Neuronal stem cell (in vitro differentiated cells): Measurements from ENCODE around the gene SERTAD2.

ENCODE experiments used
- DNase-seq: peaks from one replicate; pipeline ENCODE4 v3.0.0-alpha.2; 2013; ENCODE audit warnings: low spot score
- H2AFZ ChIP-seq: one replicate; pipeline ENCODE4 v1.6.1; 2013; ENCODE audit warnings: mild to moderate bottlenecking, low read length, inconsistent platforms
- H2AK5ac ChIP-seq: 2 replicates; pipeline ENCODE4 v1.6.1; 2013; ENCODE audit warnings: low read depth, mild to moderate bottlenecking, inconsistent platforms, low read length, moderate library complexity, mixed read lengths
- H2BK120ac ChIP-seq: 2 replicates; pipeline ENCODE4 v1.6.1; 2013; ENCODE audit warnings: low read depth, mild to moderate bottlenecking, inconsistent platforms, low read length, moderate library complexity, mixed read lengths
- H2BK12ac ChIP-seq: one replicate; pipeline ENCODE4 v1.6.1; 2013; ENCODE audit warnings: low read length, inconsistent platforms
- H2BK15ac ChIP-seq: 2 replicates; pipeline ENCODE4 v1.6.1; 2013; ENCODE audit warnings: mild to moderate bottlenecking, low read length, inconsistent platforms, mixed read lengths
- H2BK5ac ChIP-seq: one replicate; pipeline ENCODE4 v1.6.1; 2013; ENCODE audit warnings: inconsistent platforms, mild to moderate bottlenecking, low read length, moderate library complexity
- H3K14ac ChIP-seq: one replicate; pipeline ENCODE4 v1.6.1; 2013; ENCODE audit warnings: low read length, inconsistent platforms
- H3K18ac ChIP-seq: 2 replicates; pipeline ENCODE4 v1.6.1; 2013; ENCODE audit warnings: low read length, inconsistent platforms
- H3K23ac ChIP-seq: 2 replicates; pipeline ENCODE4 v1.6.1; 2013; ENCODE audit warnings: low read depth, mild to moderate bottlenecking, mixed read lengths, low read length, inconsistent platforms; ENCODE audit not compliant: poor library complexity
- H3K27ac ChIP-seq: replicated peaks from 3 replicates; pipeline ENCODE4 v1.5.1; 2013; ENCODE audit warnings: low read length, inconsistent platforms
- H3K27me3 ChIP-seq, 3 experiments: 2 replicates each; pipeline ENCODE4 v1.6.1; 2013; ENCODE audit warnings: low read length in 3 of 3, mild to moderate bottlenecking in 2 of 3, inconsistent platforms in 1 of 3, low read depth in 1 of 3, mixed read lengths in 1 of 3, moderate library complexity in 1 of 3; ENCODE audit not compliant: control insufficient read depth in 3 of 3, insufficient read depth in 3 of 3
- H3K36me3 ChIP-seq, 2 donors: replicated peaks in 1 of 2; 2 replicates each; pipeline ENCODE4 v1.6.1; 2013; ENCODE audit warnings: low read length in 2 of 2; ENCODE audit not compliant: control insufficient read depth in 2 of 2, insufficient read depth in 2 of 2
- H3K4ac ChIP-seq: 2 replicates; pipeline ENCODE4 v1.6.1; 2013; ENCODE audit warnings: inconsistent platforms, mild to moderate bottlenecking, low read length, moderate library complexity
- H3K4me1 ChIP-seq, 2 donors: 1 replicate in 1 of 2; 2 replicates in 1 of 2; pipeline ENCODE4 v1.6.1; 2013; ENCODE audit warnings: low read length in 2 of 2, low read depth in 1 of 2; ENCODE audit not compliant: control insufficient read depth in 2 of 2, insufficient read depth in 1 of 2
- H3K4me2 ChIP-seq: one replicate; pipeline ENCODE4 v1.6.1; 2013; ENCODE audit warnings: mild to moderate bottlenecking, low read length, inconsistent platforms; ENCODE audit not compliant: insufficient read depth, poor library complexity, severe bottlenecking
- H3K4me3 ChIP-seq, 2 donors: 2 replicates each; pipeline ENCODE4 v1.5.1; 2013; ENCODE audit warnings: low read length in 2 of 2, mild to moderate bottlenecking in 2 of 2, inconsistent platforms in 1 of 2, moderate library complexity in 1 of 2
- H3K79me1 ChIP-seq: one replicate; pipeline ENCODE4 v1.6.1; 2013; ENCODE audit warnings: low read depth, mild to moderate bottlenecking, inconsistent platforms, low read length, moderate library complexity
- H3K9ac ChIP-seq: one replicate; pipeline ENCODE4 v1.6.1; 2013; ENCODE audit warnings: mild to moderate bottlenecking, low read depth, low read length, inconsistent platforms; ENCODE audit not compliant: poor library complexity
- H3K9me3 ChIP-seq, 2 donors: replicated peaks in 1 of 2; 2 replicates each; pipeline versions ENCODE3 to v1.6.1; 2013; ENCODE audit warnings: low read length in 2 of 2, mild to moderate bottlenecking in 2 of 2, inconsistent platforms in 1 of 2, low read depth in 1 of 2, mixed read lengths in 1 of 2, moderate library complexity in 1 of 2; ENCODE audit not compliant: control insufficient read depth in 2 of 2, insufficient read depth in 1 of 2
- H4K8ac ChIP-seq: one replicate; pipeline ENCODE4 v1.6.1; 2013; ENCODE audit warnings: low read depth, mild to moderate bottlenecking, inconsistent platforms, low read length, moderate library complexity
- H4K91ac ChIP-seq: one replicate; pipeline ENCODE4 v1.6.1; 2013; ENCODE audit warnings: low read length, low read depth, mild to moderate bottlenecking, inconsistent platforms; ENCODE audit not compliant: poor library complexity
- WGBS, 2 donors: extraction: QIAGEN DNeasy Blood & Tissue Kit; methylation state at CpG; one replicate each; pipeline ENCODE4 v1.1.7; 2013; ENCODE audit warnings: missing lambda C conversion rate in 2 of 2, mixed read lengths in 1 of 2; ENCODE audit not compliant: insufficient read length in 2 of 2, insufficient replicate concordance in 1 of 2; ENCODE audit errors: extremely low coverage in 2 of 2; 5-methylcytosine and 5-hydroxymethylcytosine counted together

The SERTAD2 gene

GRCh38 chr2:64640153-64641044 is 13.3 kb downstream of the SERTAD2 start:
- H3K4me3 ChIP-seq, result no peak overlapping the region

GRCh38 chr2:64639691-64640090 is 14.0 kb downstream of the SERTAD2 start:
- no peak overlapping the region for H2AK5ac ChIP-seq
- peaks cover 16 to 29% of the 10 kb centered on the region in 2 donors for H3K36me3 ChIP-seq
- no CpG with 5 or more reads among the region's 2 CpGs for WGBS, 2 donors
- no peaks in the 10 kb centered on the region for H3K27me3 ChIP-seq
- no peak overlapping the region for H3K18ac ChIP-seq
- no peak overlapping the region for H3K9ac ChIP-seq
- no peak overlapping the region for H3K27ac ChIP-seq
- no peak overlapping the region for H4K91ac ChIP-seq
- H3K79me1 ChIP-seq, result peaks cover 10% of the 10 kb centered on the region
- no peak overlapping the region for H3K4me2 ChIP-seq
- no peak overlapping the region for H2AFZ ChIP-seq
- H4K8ac ChIP-seq, result no peak overlapping the region
- H3K9me3 ChIP-seq, result no peaks in the 10 kb centered on the region
- no peak overlapping the region for H2BK5ac ChIP-seq
- H2BK12ac ChIP-seq, result no peak overlapping the region
- no peak overlapping the region for H2BK15ac ChIP-seq
- DNase-seq, result no peak
- peaks cover 33 to 36% of the 10 kb centered on the region in 2 donors for H3K4me1 ChIP-seq
- no peak overlapping the region for H3K4ac ChIP-seq
- H3K23ac ChIP-seq, result no peak overlapping the region
- no peak overlapping the region for H3K14ac ChIP-seq
- no peak overlapping the region for H3K4me3 ChIP-seq
- no peak overlapping the region for H2BK120ac ChIP-seq

More at GRCh38 chr2:64640153-64641044, 13.3 kb downstream of the SERTAD2 start:
- no peak overlapping the region for H3K9ac ChIP-seq
- no CpG with 5 or more reads among the region's 12 CpGs for WGBS, 2 donors
- H3K27ac ChIP-seq, result no peak overlapping the region
- H3K9me3 ChIP-seq, result no peaks in the 10 kb centered on the region
- H3K18ac ChIP-seq, result no peak overlapping the region
- H3K4ac ChIP-seq, result no peak overlapping the region
- H3K36me3 ChIP-seq, result peaks cover 13 to 22% of the 10 kb centered on the region in 2 donors
- no peak overlapping the region for H2BK12ac ChIP-seq
- no peak overlapping the region for H2AK5ac ChIP-seq
- DNase-seq, result no peak
- H2BK120ac ChIP-seq, result no peak overlapping the region
- H2AFZ ChIP-seq, result no peak overlapping the region
- H3K79me1 ChIP-seq, result peaks cover 10% of the 10 kb centered on the region
- H2BK15ac ChIP-seq, result no peak overlapping the region
- H3K4me1 ChIP-seq, result peaks cover 27 to 36% of the 10 kb centered on the region in 2 donors
- H3K27me3 ChIP-seq, result no peaks in the 10 kb centered on the region
- H4K8ac ChIP-seq, result no peak overlapping the region
- H3K4me2 ChIP-seq, result no peak overlapping the region
- no peak overlapping the region for H2BK5ac ChIP-seq
- no peak overlapping the region for H3K14ac ChIP-seq
- no peak overlapping the region for H3K23ac ChIP-seq
- no peak overlapping the region for H4K91ac ChIP-seq

- WGBS, 2 donors, result no CpG with 5 or more reads among the region's 4 CpGs
- peaks cover 18 to 35% of the 10 kb centered on the region in 2 donors for H3K36me3 ChIP-seq
- H3K4me1 ChIP-seq, result peaks cover 31 to 35% of the 10 kb centered on the region in 2 donors
These were observed 15.1 kb downstream of the SERTAD2 start for GRCh38 chr2:64638502-64639120.

DNA sequence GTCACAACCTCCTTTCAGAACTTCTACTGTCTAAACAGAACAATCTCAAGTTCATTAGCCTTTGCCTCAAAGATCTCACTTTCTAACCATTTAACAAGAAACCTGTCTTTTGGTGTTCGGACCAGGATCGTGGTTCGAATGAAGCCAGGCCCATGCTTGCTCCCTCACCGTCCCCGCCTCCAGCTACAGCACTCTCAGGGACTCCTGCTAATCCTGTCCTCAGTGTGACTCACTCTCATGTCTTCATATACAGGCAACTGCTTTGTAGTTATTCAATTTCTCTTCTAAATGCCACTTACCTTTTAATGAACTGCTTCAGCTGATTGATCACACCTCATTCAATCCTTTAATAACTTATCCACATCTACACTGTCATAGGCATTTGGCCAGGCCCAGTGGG is 15.8 kb downstream of the SERTAD2 start:
- no peak overlapping the region for H2AK5ac ChIP-seq
- no peak overlapping the region for H2BK5ac ChIP-seq
- no peak overlapping the region for H3K23ac ChIP-seq
- peaks cover 21 to 42% of the 10 kb centered on the region in 2 donors for H3K36me3 ChIP-seq
- H3K9me3 ChIP-seq, result no peaks in the 10 kb centered on the region
- no peak overlapping the region for H3K4me2 ChIP-seq
- no peak overlapping the region for H3K9ac ChIP-seq
- H3K4me3 ChIP-seq, result no peak overlapping the region
- no peak overlapping the region for H3K18ac ChIP-seq
- peaks cover 8% of the 10 kb centered on the region for H3K79me1 ChIP-seq
- no peak overlapping the region for H3K27ac ChIP-seq
- H4K8ac ChIP-seq, result no peak overlapping the region
- no peaks in the 10 kb centered on the region for H3K27me3 ChIP-seq
- no CpG with 5 or more reads among the region's 5 CpGs for WGBS, 2 donors
- H2AFZ ChIP-seq, result no peak overlapping the region
- no peak overlapping the region for H4K91ac ChIP-seq
- H3K4ac ChIP-seq, result no peak overlapping the region
- no peak overlapping the region for H2BK120ac ChIP-seq
- H2BK12ac ChIP-seq, result no peak overlapping the region
- peaks cover 31 to 37% of the 10 kb centered on the region in 2 donors for H3K4me1 ChIP-seq
- no peak for DNase-seq
- H2BK15ac ChIP-seq, result no peak overlapping the region
- no peak overlapping the region for H3K14ac ChIP-seq

More at GRCh38 chr2:64638502-64639120, 15.1 kb downstream of the SERTAD2 start:
- Histone ChIP-seq H2BK12ac (no peak overlapping the region), H3K9ac (no peak overlapping the region), H3K27ac (no peak overlapping the region), H3K4ac (no peak overlapping the region), H3K27me3 (no peaks in the 10 kb centered on the region), H2BK120ac (no peak overlapping the region), H2AK5ac (no peak overlapping the region), H2BK5ac (no peak overlapping the region), H2AFZ (no peak overlapping the region), H3K79me1 (peaks cover 10% of the 10 kb centered on the region), H2BK15ac (no peak overlapping the region), H4K91ac (no peak overlapping the region), H3K14ac (no peak overlapping the region), H3K4me3 (no peak overlapping the region), H3K4me2 (no peak overlapping the region), H4K8ac (no peak overlapping the region), H3K18ac (no peak overlapping the region), H3K9me3 (no peaks in the 10 kb centered on the region), H3K23ac (no peak overlapping the region)
- DNase-seq, result no peak
